Left ventricle myocardium superior (tissue), 1 donor: Measurements from ENCODE around the gene PLCL1. TPM values are rescaled to one million over a fixed set of nuclear protein-coding genes. Genes with fewer than 3 reads are reported as not detected.

Experiments used
- ATAC-seq: fragments of 200-7000 bp; cut with Tn5 transposase; one replicate; pipeline ENCODE4 v1.9.1; 2020; ENCODE audit warnings: mild to moderate bottlenecking, moderate library complexity
- DNase-seq: peaks from one replicate; pipeline ENCODE4 v3.0.0-alpha.2; 2020
- intact Hi-C: fragments of 100-400 bp; cut with micrococcal nuclease; formaldehyde crosslinking; loops from one replicate; pipeline ENCODE4 v1.11.0; 2022
- total RNA-seq: library from RNA; stranded (reverse); fragmentation: NEBNext Ultra II Directional; extraction: Animal tissue kit (Norgen Biotek cat#: 25700); gene quantifications from one replicate; pipeline ENCODE4 v1.2.1, GENCODE V29; 2021
- donor health status: DM: no; HTN: yes; CAD: no; lungs with severe emphysema.

PLCL1 gene
- total RNA-seq, 1 donor from 2014 or later = 100 TPM

DNA sequence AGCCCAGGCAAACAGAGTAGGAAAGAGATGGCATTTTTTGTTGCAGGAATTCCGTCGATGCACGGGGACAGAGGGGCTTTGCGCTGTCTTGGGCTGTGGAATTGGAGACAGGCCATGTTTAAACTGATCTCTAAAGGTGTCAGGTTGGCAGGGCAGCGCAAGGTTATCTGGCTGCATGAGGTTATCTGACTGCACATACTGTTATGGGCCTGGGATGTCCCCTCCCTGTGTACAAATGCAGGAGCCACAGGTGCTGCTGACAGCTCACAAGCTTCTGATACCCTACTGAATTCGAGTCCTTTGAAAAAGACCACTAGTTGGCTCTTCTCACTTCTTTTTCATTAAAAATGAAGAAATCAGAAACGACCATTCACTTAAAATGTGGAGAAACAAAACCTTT lies 255.4 kb downstream of the PLCL1 start:
- peak; percentile 81 for ATAC-seq
- intact Hi-C loops = no loop called here
- no peak for DNase-seq

DNA sequence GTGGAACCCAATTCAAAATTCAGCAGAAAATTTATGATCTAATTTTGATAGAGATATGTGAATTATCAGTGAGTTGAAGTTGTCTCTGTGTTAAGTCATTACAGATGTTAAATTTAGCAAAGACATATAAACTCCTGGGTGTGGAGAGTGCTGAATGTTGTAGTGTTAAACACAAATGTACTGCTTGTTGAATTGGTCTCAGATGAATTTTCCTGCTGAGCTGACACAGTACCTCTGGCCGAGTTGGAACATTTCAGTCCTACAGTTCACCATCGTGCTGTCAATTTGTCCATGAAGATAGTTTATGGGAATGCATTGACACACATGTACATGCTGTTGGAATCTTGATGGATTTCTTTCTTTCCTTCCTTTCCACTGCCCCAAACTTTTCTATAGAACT lies 255.9 kb downstream of the PLCL1 start:
- ATAC-seq (peak; percentile 66), DNase-seq (no peak)
- intact Hi-C loops = no loop called here

DNA sequence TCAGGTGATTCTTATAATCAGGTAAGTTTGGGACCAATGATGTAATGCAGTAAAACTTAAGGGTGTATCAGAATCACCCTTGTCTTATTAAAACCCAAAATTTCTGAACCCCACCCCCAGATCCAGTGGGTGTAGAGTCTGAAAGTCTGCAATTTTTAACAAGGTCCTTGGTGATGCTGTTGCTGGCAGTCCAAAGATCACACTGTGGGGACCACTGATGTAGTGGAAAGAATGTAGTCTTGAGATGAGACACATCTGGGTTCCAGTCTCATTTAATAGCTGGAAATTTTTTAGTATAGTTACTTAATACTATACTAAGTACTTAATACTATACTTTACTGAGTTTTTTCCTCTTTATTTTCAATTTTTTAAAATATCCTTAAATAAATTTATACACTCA lies 258.4 kb downstream of the PLCL1 start:
- intact Hi-C loops = no loop called here
- DNase-seq (no peak), ATAC-seq (no peak)

DNA sequence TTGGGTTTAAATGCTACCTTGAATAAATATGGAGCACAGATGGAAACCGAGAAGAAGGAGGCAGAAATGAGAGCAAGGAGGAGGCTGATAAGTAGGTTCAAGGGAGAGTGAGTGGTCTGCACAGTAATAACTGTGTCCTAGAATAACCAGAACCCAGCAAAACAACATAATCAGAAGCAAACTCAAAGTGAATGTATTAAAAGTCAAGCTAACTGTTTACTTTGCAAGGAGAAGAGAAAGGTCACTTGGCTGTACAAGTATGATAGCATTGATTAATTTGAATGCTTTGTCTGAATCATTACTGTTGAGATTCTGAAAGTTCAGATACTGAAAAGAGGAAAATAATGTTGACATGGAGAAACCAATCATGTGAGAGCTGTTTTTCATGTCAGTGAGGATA lies 258.8 kb downstream of the PLCL1 start:
- ATAC-seq = no peak
- DNase-seq = no peak
- intact Hi-C loops = no loop called here

DNA sequence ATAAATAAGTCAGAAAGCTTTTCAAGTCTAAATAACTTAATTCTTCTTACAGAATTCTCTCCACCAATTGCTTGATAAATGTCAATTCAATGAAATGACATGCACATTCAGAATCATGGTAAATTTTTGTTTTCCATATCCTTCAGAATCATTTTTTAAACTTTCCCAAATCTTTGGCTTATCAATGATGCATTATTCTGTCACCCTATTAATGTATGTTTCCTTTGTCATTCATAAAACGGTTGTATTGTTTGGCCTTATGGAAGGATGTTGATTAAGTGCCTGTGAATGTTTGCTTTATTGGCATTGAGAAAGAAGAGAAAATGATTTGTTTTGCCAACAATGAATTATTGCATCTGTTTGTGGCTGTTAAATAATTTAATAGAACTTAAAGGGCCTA lies 260.9 kb downstream of the PLCL1 start:
- DNase-seq = no peak
- intact Hi-C loops = no loop called here

DNA sequence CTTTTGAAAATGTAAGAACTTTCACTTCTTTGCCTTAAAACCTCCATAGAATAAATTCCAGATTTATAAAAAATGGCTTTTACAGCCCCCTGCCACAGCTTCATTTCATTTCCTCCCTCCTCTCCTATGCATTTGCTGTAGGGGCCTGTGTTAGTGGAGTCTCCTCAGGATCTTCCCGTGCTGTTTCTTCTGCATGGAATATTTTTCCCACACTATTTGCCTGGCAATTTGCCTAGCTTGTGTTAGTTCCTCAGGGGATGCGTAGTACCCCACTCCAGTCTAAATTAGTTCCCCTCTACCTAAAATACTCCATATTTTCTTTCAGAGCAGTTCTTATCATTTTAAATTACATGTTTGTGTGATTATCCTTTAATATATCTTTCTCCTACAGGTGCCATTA lies 262.2 kb downstream of the PLCL1 start:
- ATAC-seq (peak; percentile 60), DNase-seq (no peak)
- intact Hi-C loops = no loop called here

More for the DNA sequence above, 260.9 kb downstream of the PLCL1 start:
- ATAC-seq = no peak

DNA sequence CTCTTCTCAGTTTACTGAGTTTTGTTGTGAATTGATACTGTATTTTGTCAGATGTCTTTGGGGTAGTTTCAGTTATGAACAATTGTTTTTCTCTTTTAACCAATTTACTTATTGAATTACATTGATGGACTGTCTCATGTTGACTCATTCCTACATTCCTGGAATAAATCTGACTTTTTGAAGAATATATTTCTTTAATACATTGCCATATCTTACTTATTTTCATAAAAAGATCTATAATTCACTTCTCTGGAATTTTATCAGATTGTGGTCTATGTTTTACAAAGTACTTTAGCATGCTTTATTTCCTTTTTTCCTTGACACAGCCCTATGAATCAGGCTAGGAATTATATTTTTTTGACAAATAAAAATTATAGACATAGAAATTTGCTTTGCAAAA lies 268.3 kb downstream of the PLCL1 start:
- intact Hi-C loops = no loop called here
- ATAC-seq (no peak), DNase-seq (no peak)

DNA sequence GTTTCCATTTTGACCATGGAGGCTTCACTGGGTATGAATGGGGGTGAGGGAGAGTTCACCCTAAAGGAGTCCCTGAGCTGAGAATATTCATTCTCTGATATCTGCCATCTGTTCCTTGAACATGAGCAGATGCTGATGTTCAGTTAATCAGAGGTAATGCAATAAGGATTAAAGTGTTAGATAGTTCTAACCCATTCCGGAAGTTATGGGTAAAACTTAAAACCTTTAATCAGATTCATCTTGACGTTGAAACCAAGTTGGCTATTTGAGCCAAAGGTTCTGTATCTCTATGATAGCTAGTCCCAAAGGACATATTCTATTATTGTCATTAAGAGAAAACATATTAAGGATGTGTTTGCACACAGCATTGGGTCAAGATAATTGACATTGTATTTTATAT lies 268.9 kb downstream of the PLCL1 start:
- intact Hi-C loops = no loop called here
- ATAC-seq (no peak), DNase-seq (no peak)

DNA sequence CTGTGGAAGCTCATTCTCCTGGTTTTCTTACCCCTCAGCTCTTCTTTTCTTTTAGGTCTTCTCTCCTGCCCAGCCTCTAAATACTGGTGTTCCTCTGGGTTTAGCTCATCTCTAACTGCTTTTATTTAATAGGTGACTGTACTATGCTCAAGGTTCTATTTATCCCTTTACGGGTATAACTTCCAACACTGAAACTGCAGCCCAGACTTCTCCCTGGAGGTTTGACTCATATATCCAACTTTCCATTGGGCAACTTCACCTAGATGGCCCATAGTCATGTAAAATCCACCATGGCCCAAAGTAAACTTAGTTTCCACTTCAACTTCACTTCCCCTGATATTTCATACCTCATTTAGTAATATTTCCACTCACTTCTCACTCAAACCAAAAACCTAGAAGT lies 273.1 kb downstream of the PLCL1 start:
- DNase-seq = no peak
- no peak for ATAC-seq
- intact Hi-C loops = no loop called here

DNA sequence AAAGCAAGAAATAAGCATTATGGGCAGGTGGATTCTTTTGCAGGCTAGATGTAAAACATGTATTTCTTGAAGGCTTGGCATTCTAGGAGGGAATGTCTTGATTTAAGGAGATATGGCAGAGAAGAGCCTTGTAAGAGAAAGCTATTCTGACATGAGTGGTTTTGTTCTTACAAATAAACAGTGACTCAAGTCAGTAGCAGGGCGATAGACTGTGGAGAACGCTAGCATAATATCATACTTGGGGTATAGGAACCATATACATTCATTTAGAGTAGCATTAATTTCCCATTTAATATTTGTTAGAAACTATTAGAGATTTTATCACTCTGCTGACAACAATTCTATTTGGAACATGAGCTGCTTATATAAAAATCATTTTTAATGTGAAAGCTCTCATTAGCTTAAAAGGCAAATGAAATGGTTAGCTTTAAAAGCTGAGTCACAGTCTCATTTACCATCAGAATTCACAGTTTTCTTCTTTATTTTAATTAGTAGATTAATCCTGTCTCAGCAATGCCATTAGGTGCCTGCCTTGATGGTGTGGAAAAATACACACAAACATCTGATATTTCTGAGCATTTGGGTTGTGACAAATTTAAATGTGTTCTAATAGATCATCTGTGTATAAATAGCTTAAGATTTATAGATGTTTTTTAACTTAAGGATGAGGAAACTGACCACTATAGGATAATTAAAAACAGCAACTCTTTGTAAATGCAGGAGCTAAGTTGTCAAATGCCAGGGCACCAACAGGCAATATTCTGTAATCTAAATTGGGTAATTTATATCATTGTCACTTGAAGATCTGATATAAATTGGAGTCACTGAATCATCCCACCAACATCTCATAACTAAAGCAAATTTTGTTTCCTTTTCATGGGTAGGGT lies 276.7 kb downstream of the PLCL1 start:
- DNase-seq = no peak
- intact Hi-C loops = no loop called here
- ATAC-seq = no peak

DNA sequence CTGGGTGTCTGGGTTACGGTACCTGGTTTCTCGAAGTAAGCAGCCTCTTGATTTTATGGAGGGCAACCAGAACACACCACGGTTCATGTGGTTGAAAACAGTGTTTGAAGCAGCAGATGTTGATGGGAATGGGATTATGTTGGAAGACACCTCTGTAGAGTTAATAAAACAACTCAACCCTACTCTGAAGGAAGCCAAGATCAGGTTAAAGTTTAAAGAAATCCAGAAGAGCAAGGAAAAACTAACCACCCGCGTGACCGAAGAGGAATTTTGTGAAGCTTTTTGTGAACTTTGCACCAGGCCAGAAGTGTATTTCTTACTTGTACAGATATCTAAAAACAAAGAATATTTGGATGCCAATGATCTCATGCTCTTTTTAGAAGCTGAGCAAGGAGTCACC lies 279.8 kb downstream of the PLCL1 start:
- DNase-seq (no peak), ATAC-seq (no peak)
- intact Hi-C loops = no loop called here

DNA sequence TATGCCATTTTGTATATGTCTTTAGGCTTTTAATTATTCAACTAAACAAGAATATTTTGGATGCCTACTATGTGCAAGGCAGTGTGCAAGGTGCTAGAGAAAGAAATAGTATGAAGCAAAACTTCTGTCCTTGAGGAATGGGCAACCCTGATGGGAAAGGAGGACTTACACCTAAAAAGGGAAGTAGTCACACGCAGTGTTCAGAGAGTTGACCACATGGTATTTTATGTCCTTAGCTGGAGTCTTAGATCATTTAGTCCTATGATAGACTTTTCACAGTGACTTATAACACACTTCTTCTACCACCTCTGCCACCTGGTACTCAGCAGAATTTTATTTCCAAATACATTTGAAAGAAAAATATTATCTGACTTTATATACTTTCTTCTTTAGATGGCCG lies 291.6 kb downstream of the PLCL1 start:
- no peak for DNase-seq
- intact Hi-C loops = no loop called here
- ATAC-seq = no peak

DNA sequence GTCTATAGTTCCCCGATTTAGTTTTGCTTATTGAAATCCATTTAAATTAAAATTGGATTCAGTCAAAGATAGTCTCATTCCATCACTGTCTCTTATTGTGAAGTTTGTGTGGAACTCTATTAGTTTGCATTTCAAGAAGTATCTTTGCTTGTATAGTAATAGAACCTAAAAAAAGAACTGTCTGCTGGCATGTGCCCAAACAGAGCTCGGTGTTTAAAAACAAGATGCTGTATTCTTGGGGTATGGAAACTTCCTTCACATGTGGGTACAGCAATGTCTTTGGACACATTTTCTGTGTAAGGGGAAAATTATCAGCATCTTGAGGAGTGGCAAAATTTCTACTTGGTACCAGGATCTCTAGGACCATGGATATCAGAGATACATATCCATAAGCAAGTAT lies 292.6 kb downstream of the PLCL1 start:
- intact Hi-C loops = no loop called here
- ATAC-seq (no peak), DNase-seq (peak; percentile 18)

DNA sequence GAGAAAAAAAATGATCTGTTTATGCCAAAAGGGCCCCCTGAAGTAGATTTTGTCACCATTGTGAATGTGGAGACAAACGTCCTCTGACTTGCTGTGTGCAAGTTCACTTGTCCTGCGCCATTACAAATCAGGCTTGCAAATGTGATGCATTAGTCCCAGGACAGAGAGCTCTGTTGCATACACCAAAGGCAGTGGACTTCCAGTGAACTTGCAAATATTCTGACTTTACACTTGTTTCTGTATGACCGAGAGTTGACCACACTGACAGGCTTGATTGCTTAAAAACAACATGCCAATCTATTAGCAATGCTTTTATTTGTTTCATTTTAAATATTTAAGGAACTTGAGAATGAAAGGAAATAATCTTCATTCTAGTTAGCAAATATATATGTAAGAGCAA lies 293.2 kb downstream of the PLCL1 start:
- intact Hi-C loops = no loop called here
- DNase-seq = no peak
- no peak for ATAC-seq

DNA sequence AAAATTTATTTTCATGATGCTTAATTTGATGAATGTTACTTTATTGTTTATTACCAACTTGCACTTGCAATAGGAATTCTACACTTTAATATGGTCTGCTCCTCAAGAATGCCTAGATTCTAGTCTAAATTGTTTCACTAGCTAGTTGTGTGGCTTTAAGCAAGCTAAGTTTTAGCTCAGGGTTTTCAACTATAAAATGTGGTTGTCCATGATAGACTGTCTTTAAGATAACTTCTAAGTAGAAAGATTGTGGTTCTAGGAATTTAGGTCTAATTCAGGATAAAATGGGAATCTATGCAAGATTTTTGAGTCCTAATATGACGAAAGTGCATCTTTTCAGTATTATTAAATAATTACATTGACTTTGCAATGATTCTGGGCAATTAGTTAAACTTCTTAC lies 294.0 kb downstream of the PLCL1 start:
- intact Hi-C loops = no loop called here
- ATAC-seq (no peak), DNase-seq (no peak)

DNA sequence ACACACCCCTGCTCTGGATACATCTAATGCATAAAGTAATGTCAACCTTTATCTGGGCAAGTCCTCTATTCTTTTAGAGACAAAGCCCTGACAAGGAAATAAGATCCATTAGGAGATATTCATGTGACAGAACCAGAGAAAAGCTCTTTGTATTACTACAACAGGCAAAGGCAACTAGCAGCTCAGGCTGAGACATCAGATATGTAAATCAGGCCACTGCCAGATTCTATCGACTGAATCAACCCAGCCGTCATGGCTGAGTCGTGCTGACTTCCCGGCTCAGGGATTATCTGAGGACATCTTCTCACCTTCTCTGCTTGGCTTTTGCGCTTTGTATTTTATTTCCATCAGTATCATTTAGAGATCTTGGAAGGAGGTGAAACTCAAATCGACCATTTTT lies 294.5 kb downstream of the PLCL1 start:
- ATAC-seq = no peak
- intact Hi-C loops = no loop called here
- no peak for DNase-seq

DNA sequence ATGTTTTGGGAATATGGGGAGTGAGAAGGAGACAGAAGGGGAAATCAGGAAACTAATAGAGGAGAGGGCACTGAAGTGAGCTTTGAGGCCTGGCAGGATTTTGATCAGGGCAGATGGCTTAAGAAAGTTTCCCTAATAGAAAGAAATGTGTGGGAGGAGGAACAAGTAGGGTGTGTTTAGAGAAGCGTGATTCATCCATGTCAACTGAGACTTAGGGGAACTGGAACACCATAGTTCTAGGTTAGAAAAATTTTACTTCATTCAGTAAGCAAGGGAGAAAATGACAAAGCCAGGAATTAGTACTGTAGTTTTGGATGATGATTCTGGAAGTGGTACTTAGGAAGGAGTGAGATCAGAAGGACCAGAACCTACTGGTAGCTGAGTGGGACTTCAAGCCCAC lies 296.0 kb downstream of the PLCL1 start:
- intact Hi-C loops = no loop called here
- DNase-seq (no peak), ATAC-seq (peak; percentile 42)

DNA sequence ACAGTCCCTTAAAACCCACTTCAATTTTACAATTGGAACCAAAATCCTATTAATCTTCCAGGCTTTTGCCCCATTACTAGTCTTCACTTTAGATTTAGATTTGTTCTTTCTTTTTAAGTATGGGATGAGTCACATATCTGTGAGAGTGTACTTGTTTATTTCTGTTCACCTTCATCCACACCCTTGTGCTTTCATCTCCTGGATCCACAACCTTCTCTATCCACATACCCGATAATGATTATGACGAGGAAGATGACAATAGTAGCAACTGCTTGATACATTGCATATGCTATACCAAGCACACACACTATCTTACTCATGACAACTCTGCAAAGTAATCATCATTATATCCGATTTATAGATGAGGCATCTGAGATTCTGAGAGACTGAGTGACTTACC lies 297.3 kb downstream of the PLCL1 start:
- DNase-seq = no peak
- intact Hi-C loops = no loop called here
- peak; percentile 48 for ATAC-seq

DNA sequence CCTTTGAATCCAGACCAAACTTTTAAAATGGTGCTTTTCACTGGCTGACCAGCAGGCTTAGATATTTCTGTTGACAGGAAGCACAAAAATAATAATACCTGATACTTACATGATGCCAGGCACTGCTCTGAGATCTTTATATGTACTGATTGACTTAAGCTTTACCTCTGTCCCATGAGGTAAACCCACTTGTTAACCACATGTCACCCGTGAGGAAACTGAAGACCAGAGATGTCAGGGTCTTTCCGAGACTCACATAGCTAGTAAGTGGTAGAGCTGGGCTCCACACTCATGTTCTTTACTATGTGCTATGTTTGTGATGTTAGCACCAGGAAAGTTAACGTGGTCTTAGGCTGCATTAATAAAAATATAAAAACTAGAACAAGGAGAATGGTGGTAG lies 297.7 kb downstream of the PLCL1 start:
- intact Hi-C loops = no loop called here
- ATAC-seq (no peak), DNase-seq (no peak)

DNA sequence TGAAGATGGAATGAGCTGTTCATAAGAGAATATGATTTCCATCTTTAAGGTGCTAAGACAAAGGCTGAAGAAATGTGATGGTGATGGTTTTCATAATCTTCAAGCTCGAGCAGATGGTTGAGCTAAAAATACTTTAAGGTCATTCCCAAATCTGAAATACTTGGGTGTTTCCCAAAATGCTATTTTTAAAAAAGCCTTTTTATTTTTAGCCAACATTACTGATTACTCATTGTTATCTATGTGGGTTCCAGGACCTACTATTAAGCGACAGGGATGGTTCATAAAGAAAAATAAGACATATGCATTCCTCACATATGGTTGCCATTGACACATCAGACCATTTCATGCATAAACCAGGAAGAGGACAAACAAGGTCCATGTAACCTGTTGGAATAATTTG lies 298.5 kb downstream of the PLCL1 start:
- no peak for DNase-seq
- intact Hi-C loops = no loop called here
- ATAC-seq = peak; percentile 45

DNA sequence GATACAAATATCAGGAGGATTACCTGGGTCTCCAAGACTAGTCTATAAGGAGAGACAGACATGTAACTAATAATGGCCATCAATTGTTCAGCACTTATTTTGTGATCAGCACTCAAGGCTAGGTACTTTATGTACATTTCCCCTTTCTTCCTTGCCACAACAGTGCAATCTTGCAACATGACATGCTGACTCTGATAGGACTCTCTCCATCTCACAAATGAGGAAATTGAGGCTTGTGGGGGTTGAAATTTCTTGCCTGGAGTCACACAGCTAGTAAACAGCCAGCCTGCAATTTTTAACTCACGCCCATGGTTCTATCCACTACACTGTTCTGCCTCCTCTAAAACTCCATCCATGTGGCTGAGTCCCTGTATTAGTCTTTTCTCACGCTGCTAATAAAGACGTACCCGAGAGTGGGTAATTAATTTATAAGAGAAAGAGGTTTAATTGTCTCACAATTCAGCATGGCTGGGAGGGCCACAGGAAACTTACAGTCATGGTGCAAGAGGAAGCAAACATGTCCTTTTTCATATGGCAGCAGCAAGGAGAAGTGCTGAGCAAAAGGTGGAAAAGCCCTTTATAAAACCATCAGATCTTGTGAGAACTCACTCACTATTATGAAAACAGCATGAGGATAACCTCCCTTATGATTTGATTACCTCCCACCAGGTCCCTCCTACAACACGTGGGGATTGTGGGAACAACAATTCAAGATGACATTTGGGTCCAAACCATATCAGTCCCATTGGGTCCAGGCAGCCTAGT lies 302.4 kb downstream of the PLCL1 start:
- intact Hi-C loops = no loop called here
- DNase-seq = no peak
- ATAC-seq = peak; percentile 33
